ENCODE data around the gene TOM1. TPM values are rescaled to one million over a fixed set of nuclear protein-coding genes. Genes with fewer than 3 reads are reported as not detected.

Gene TOM1
- polyA plus RNA-seq, 2 donors: 86.4 to 88.0 TPM

DNA sequence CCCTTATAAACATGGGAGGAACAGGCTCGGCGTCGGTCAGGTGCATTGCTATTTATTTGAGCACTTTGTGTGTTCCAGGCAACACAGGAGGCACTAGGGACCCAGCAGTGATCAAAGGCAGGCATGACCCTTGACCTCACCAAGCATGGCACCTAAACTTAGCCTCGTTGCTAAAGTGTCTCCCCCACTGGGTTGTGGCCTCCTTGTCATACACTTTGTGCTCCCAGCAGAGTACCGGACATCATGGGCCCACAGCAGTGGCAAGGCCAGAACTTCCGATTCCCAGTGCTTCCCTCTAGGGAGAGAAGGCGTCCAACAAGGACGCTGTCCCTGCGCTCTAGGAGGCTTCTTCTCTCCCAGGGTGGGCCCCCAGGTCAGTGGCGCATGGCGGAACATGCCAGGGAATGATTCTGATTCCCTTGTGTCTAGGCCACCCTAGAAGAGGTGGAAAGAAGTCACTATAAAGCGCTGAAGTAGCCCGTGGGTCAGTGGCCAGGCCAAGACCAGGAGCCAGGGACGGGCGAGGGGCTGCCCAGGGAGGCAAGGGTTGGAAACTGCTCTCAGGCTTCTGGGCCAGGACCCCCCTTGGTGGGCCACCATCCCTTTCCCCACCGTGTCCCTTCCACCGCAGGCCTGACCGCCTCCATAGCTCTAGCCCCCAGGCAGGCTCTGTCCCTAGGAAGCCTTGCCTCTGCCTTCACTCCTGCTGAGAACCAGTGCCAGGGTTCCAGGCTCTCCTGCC lies 19.7 kb downstream of the TOM1 start:
- Histone ChIP-seq H3K27me3 (ENCODE audit: control insufficient read depth in 1 of 2, insufficient read depth in 2 of 2, low read length in 2 of 2) (no peaks in the 10 kb centered on the region), H3K4me1 (ENCODE audit: control insufficient read depth in 2 of 2, insufficient read depth in 2 of 2, low read length in 1 of 2) (peaks cover 3 to 14% of the 10 kb centered on the region in 2 donors), H3K9me3 (ENCODE audit: control insufficient read depth in 2 of 2, insufficient read depth in 1 of 2, low read depth in 1 of 2, low read length in 1 of 2) (no peaks in the 10 kb centered on the region), H3K36me3 (ENCODE audit: control insufficient read depth in 2 of 2, insufficient read depth in 2 of 2, low read length in 1 of 2) (peaks cover 18 to 56% of the 10 kb centered on the region in 2 donors), H3K27ac (ENCODE audit: low read depth in 2 of 2, low read length in 1 of 2) (no peak overlapping the region), H3K4me3 (ENCODE audit: low read depth in 1 of 2, low read length in 2 of 2) (no peak overlapping the region)
- 91 to 93% methylated on average over 18 of the region's 18 CpGs for WGBS, 2 donors

DNA sequence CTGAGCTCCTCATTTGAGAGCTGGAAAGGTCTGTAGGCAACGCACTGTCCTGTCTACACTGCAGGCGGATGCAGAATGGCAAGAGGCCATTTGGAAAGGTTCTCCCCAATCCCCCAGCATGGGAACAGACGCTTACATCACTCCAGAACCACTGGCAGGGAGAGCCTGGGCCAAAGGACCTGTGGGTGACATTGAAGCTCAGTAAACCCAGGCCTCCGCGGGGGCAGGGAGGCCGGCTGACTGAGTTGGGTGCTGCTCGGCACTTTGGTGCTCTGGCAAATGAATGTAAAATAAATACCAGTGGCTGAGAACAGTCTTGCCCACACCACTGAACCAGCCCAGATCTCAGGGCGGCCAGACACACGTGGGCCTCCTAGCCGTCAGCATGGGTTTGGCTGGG lies 22.4 kb downstream of the TOM1 start:
- 94% methylated on average over 10 of the region's 10 CpGs for WGBS, 2 donors
- Histone ChIP-seq H3K9me3 (ENCODE audit: control insufficient read depth in 2 of 2, insufficient read depth in 1 of 2, low read depth in 1 of 2, low read length in 1 of 2) (no peaks in the 10 kb centered on the region), H3K27me3 (ENCODE audit: control insufficient read depth in 1 of 2, insufficient read depth in 2 of 2, low read length in 2 of 2) (no peaks in the 10 kb centered on the region), H3K4me1 (ENCODE audit: control insufficient read depth in 2 of 2, insufficient read depth in 2 of 2, low read length in 1 of 2) (no peaks in the 10 kb centered on the region), H3K4me3 (ENCODE audit: low read depth in 1 of 2, low read length in 2 of 2) (no peak overlapping the region), H3K36me3 (ENCODE audit: control insufficient read depth in 2 of 2, insufficient read depth in 2 of 2, low read length in 1 of 2) (peaks cover 19 to 69% of the 10 kb centered on the region in 2 donors), H3K27ac (ENCODE audit: low read depth in 2 of 2, low read length in 1 of 2) (no peak overlapping the region)

DNA sequence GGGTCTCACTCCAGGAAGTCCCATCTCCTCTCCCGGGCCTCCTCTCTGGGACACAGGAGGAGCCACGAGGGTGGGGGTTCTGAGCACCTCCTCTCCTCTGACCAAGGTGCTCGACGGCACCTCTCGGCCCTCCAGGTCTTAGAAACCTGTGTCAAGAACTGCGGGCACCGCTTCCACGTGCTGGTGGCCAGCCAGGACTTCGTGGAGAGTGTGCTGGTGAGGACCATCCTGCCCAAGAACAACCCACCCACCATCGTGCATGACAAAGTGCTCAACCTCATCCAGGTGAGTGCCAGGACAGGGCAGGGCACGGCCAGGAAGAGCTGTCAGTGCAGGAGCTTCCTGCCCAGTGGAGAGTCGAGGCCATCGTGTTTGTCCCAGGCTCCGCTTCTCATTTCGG lies 23.2 kb downstream of the TOM1 start:
- 90 to 91% methylated on average over 15 of the region's 15 CpGs for WGBS, 2 donors
- H3K27ac ChIP-seq (ENCODE audit: low read depth in 2 of 2, low read length in 1 of 2): no peak overlapping the region
- H3K9me3 ChIP-seq (ENCODE audit: control insufficient read depth in 2 of 2, insufficient read depth in 1 of 2, low read depth in 1 of 2, low read length in 1 of 2): no peaks in the 10 kb centered on the region
- peaks cover 26 to 70% of the 10 kb centered on the region in 2 donors for H3K36me3 ChIP-seq (ENCODE audit: control insufficient read depth in 2 of 2, insufficient read depth in 2 of 2, low read length in 1 of 2)
- H3K4me3 ChIP-seq (ENCODE audit: low read depth in 1 of 2, low read length in 2 of 2): no peak overlapping the region
- H3K4me1 ChIP-seq (ENCODE audit: control insufficient read depth in 2 of 2, insufficient read depth in 2 of 2, low read length in 1 of 2): no peaks in the 10 kb centered on the region
- no peaks in the 10 kb centered on the region for H3K27me3 ChIP-seq (ENCODE audit: control insufficient read depth in 1 of 2, insufficient read depth in 2 of 2, low read length in 2 of 2)

DNA sequence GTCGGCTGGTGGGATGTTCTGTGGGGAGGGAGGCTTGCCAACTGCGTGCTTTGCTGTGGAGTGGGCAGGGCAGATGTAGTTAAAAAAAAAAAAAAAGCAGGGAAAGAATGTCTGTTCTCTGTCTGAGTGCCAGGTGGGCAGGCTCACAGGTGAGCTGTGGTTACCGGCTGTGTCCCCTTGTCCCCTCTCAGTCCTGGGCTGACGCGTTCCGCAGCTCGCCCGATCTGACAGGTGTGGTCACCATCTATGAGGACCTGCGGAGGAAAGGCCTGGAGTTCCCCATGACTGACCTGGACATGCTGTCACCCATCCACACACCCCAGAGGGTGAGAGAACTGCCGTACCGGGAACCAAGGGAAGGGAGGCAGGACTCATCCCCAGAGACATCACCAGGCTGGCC lies 23.6 kb downstream of the TOM1 start:
- peaks cover 24 to 70% of the 10 kb centered on the region in 2 donors for H3K36me3 ChIP-seq (ENCODE audit: control insufficient read depth in 2 of 2, insufficient read depth in 2 of 2, low read length in 1 of 2)
- no peaks in the 10 kb centered on the region for H3K4me1 ChIP-seq (ENCODE audit: control insufficient read depth in 2 of 2, insufficient read depth in 2 of 2, low read length in 1 of 2)
- no peak overlapping the region for H3K27ac ChIP-seq (ENCODE audit: low read depth in 2 of 2, low read length in 1 of 2)
- H3K4me3 ChIP-seq (ENCODE audit: low read depth in 1 of 2, low read length in 2 of 2): no peak overlapping the region
- 94% methylated on average over 11 of the region's 11 CpGs for WGBS, 2 donors
- no peaks in the 10 kb centered on the region for H3K9me3 ChIP-seq (ENCODE audit: control insufficient read depth in 2 of 2, insufficient read depth in 1 of 2, low read depth in 1 of 2, low read length in 1 of 2)
- H3K27me3 ChIP-seq (ENCODE audit: control insufficient read depth in 1 of 2, insufficient read depth in 2 of 2, low read length in 2 of 2): no peaks in the 10 kb centered on the region

DNA sequence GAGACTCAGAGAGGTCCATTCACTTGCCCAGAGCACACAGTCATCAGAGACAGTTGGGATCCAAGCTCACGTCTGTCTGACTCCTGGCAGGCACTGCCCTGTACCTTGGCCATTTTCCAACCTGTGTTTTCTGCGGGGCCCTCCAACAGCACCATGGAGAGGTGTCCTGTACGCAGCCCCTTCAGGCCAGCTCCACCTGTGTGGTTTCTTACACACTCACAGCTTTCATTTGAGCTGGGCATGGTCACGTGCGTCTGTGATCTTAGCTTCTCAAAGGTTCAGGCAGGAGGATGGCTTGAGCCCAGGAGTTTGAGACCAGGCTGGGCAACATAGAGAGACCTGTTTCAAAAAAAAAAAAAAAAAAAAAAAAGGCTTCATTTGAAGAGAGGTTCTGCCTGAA lies 24.4 kb downstream of the TOM1 start:
- Histone ChIP-seq H3K27ac (ENCODE audit: low read depth in 2 of 2, low read length in 1 of 2) (peak overlapping the region in 1 of 2 donors; percentile 24), H3K27me3 (ENCODE audit: control insufficient read depth in 1 of 2, insufficient read depth in 2 of 2, low read length in 2 of 2) (no peaks in the 10 kb centered on the region), H3K4me3 (ENCODE audit: low read depth in 1 of 2, low read length in 2 of 2) (no peak overlapping the region), H3K9me3 (ENCODE audit: control insufficient read depth in 2 of 2, insufficient read depth in 1 of 2, low read depth in 1 of 2, low read length in 1 of 2) (no peaks in the 10 kb centered on the region), H3K4me1 (ENCODE audit: control insufficient read depth in 2 of 2, insufficient read depth in 2 of 2, low read length in 1 of 2) (no peaks in the 10 kb centered on the region), H3K36me3 (ENCODE audit: control insufficient read depth in 2 of 2, insufficient read depth in 2 of 2, low read length in 1 of 2) (peaks cover 20 to 67% of the 10 kb centered on the region in 2 donors)
- WGBS, 2 donors: 84 to 88% methylated on average over 5 of the region's 5 CpGs

DNA sequence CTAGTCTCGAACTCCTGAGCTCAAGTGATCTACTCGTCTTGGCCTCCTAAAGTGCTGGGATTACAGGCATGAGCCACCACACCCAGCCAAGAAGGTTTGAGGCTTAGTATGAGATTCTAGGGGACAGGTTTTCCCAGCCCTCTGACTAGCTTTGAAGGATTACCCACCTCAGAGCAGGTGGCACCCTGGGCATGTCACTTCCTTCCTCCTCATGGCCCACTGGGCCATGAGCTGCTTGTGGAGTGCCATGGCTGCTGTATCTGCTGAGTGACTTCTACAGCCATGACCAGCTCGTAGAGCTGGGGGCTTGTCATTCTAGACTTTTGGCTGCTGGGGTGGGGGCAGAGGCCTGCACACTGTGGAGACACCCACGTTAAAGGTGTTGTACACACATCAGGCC lies 25.1 kb downstream of the TOM1 start:
- Histone ChIP-seq H3K27ac (ENCODE audit: low read depth in 2 of 2, low read length in 1 of 2) (no peak overlapping the region), H3K4me3 (ENCODE audit: low read depth in 1 of 2, low read length in 2 of 2) (no peak overlapping the region), H3K36me3 (ENCODE audit: control insufficient read depth in 2 of 2, insufficient read depth in 2 of 2, low read length in 1 of 2) (peaks cover 13 to 61% of the 10 kb centered on the region in 2 donors), H3K4me1 (ENCODE audit: control insufficient read depth in 2 of 2, insufficient read depth in 2 of 2, low read length in 1 of 2) (no peaks in the 10 kb centered on the region), H3K9me3 (ENCODE audit: control insufficient read depth in 2 of 2, insufficient read depth in 1 of 2, low read depth in 1 of 2, low read length in 1 of 2) (no peaks in the 10 kb centered on the region), H3K27me3 (ENCODE audit: control insufficient read depth in 1 of 2, insufficient read depth in 2 of 2, low read length in 2 of 2) (no peaks in the 10 kb centered on the region)
- WGBS, 2 donors: 85 to 89% methylated on average over 4 of the region's 4 CpGs

DNA sequence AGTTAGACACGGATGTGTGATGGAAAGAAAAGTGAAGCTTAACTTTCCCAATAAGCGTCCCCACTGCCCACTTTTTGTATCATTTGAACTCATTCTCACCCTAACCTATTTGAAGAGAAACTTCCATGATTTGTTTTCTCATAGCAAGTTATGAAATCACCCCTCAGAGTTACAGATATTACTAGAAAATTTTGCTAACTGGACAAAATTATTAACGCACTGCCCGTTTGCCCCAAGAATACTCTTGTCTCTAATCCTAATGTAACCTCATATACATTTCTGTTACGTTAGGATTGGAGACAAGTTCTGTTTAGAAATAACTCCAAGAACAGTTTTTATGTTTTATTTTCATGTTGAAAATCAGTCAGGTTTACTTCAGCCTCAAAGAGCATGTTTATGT lies 25.5 kb downstream of the TOM1 start:
- H3K36me3 ChIP-seq (ENCODE audit: control insufficient read depth in 2 of 2, insufficient read depth in 2 of 2, low read length in 1 of 2): peaks cover 13 to 57% of the 10 kb centered on the region in 2 donors
- H3K4me3 ChIP-seq (ENCODE audit: low read depth in 1 of 2, low read length in 2 of 2): no peak overlapping the region
- no peaks in the 10 kb centered on the region for H3K27me3 ChIP-seq (ENCODE audit: control insufficient read depth in 1 of 2, insufficient read depth in 2 of 2, low read length in 2 of 2)
- H3K9me3 ChIP-seq (ENCODE audit: control insufficient read depth in 2 of 2, insufficient read depth in 1 of 2, low read depth in 1 of 2, low read length in 1 of 2): no peaks in the 10 kb centered on the region
- 90 to 92% methylated on average over 5 of the region's 5 CpGs for WGBS, 2 donors
- no peak overlapping the region for H3K27ac ChIP-seq (ENCODE audit: low read depth in 2 of 2, low read length in 1 of 2)
- peaks cover 0 to 1% of the 10 kb centered on the region in 2 donors for H3K4me1 ChIP-seq (ENCODE audit: control insufficient read depth in 2 of 2, insufficient read depth in 2 of 2, low read length in 1 of 2)

DNA sequence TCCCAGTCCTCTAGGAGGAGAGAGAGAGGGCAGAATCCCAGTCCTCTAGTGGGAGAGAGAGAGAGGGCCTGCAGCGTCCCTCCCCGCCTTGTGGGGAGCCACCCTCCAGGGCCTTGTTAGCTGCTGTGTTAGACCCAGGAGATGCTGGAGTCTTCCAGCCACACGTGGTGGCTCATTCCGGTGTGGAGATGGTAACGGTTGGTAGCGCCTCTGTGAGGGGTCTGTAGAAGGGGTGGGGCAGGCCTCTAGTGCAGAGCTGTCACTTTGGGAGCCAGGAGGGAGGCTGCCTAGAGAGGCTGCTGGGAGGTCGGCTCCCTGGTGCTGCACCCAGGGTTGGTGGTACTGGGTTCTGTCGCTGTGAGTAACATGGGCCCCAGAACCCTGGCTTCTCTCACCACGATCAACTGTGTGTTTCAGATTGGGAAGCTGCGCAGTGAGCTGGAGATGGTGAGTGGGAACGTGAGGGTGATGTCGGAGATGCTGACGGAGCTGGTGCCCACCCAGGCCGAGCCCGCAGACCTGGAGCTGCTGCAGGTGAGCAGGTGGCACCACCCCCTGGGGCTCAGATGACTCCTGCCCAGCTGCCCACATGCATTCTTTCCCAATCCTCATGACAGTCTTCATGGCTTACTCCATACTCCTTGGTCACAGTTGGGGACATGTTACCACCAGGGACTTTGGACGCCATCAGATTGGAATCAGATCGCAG lies 27.3 kb downstream of the TOM1 start:
- 94 to 95% methylated on average over 16 to 17 of the region's 17 CpGs for WGBS, 2 donors
- no peak overlapping the region for H3K4me3 ChIP-seq (ENCODE audit: low read depth in 1 of 2, low read length in 2 of 2)

DNA sequence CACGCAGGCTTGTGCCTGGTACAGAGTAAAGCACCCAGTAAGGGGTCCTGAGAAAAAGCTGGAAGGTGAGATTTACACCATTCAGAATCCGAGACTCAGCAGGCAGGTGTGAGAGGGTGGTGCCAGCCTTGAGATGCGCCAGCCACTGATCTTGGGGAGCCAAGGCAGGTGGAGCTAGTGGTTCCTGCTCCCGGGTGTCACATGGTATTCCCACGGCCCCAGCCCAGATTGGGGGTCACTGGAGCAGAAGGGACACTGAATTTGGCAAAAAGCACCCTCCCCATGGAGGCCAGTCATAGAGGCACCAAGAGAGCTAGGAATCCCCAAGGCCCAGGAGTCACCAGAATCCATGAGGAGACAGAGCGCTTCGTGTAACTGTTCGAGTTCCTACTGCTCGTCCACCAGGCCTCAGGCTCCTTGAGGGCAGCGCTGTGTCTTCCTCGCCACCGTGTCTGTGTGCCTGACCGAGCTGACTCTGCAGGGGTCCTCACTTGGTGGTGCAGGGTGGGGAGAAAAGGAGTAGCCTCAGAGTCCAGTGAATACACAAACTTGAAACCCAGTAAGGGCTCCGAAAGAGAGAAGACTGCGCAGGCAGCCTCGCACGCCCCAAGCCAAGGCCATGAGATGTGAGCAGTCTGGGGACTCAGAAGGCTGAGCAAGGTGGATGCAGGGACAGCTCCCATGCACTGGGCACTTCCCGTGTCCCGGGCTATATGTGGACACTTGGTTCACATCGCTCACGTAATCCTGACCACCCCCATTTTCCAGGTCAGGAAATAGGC lies 28.2 kb downstream of the TOM1 start:
- peaks cover 0 to 5% of the 10 kb centered on the region in 2 donors for H3K4me1 ChIP-seq (ENCODE audit: control insufficient read depth in 2 of 2, insufficient read depth in 2 of 2, low read length in 1 of 2)
- no peak overlapping the region for H3K4me3 ChIP-seq (ENCODE audit: low read depth in 1 of 2, low read length in 2 of 2)
- no peak overlapping the region for H3K27ac ChIP-seq (ENCODE audit: low read depth in 2 of 2, low read length in 1 of 2)
- 92 to 95% methylated on average over 21 of the region's 21 CpGs for WGBS, 2 donors
- no peaks in the 10 kb centered on the region for H3K9me3 ChIP-seq (ENCODE audit: control insufficient read depth in 2 of 2, insufficient read depth in 1 of 2, low read depth in 1 of 2, low read length in 1 of 2)
- no peaks in the 10 kb centered on the region for H3K27me3 ChIP-seq (ENCODE audit: control insufficient read depth in 1 of 2, insufficient read depth in 2 of 2, low read length in 2 of 2)
- H3K36me3 ChIP-seq (ENCODE audit: control insufficient read depth in 2 of 2, insufficient read depth in 2 of 2, low read length in 1 of 2): peaks cover 15 to 54% of the 10 kb centered on the region in 2 donors

More for the DNA sequence above, 27.3 kb downstream of the TOM1 start:
- no peaks in the 10 kb centered on the region for H3K9me3 ChIP-seq (ENCODE audit: control insufficient read depth in 2 of 2, insufficient read depth in 1 of 2, low read depth in 1 of 2, low read length in 1 of 2)
- H3K36me3 ChIP-seq (ENCODE audit: control insufficient read depth in 2 of 2, insufficient read depth in 2 of 2, low read length in 1 of 2): peaks cover 13 to 53% of the 10 kb centered on the region in 2 donors
- no peaks in the 10 kb centered on the region for H3K27me3 ChIP-seq (ENCODE audit: control insufficient read depth in 1 of 2, insufficient read depth in 2 of 2, low read length in 2 of 2)
- H3K4me1 ChIP-seq (ENCODE audit: control insufficient read depth in 2 of 2, insufficient read depth in 2 of 2, low read length in 1 of 2): peaks cover 0 to 5% of the 10 kb centered on the region in 2 donors
- H3K27ac ChIP-seq (ENCODE audit: low read depth in 2 of 2, low read length in 1 of 2): no peak overlapping the region
